ENCODE data around the gene SAMD1.

Gene SAMD1

GRCh38 chr19:14113762-14114414 lies 23.3 kb upstream of the SAMD1 start:
- DNase-seq, result peak in 5 of 58 donors; percentile 8 to 41 (median 20)

GRCh38 chr19:14112809-14113385 lies 22.3 kb upstream of the SAMD1 start:
- peak in 3 of 58 donors; percentile 13 to 18 (median 14) for DNase-seq

- no peak for DNase-seq
These were observed 21.7 kb upstream of the SAMD1 start for GRCh38 chr19:14112051-14112808.

GRCh38 chr19:14111486-14111885 lies 20.9 kb upstream of the SAMD1 start:
- DNase-seq, result no peak

GRCh38 chr19:14110650-14111049 lies 20.1 kb upstream of the SAMD1 start:
- no peak for DNase-seq

- peak in 1 of 58 donors; percentile 26 for DNase-seq
These were observed 17.3 kb upstream of the SAMD1 start for GRCh38 chr19:14107581-14108461.

- no peak for DNase-seq
These were observed 16.3 kb upstream of the SAMD1 start for GRCh38 chr19:14106840-14107239.

- DNase-seq, result no peak
These were observed 15.1 kb upstream of the SAMD1 start for GRCh38 chr19:14105680-14106079.

GRCh38 chr19:14103310-14103709 lies 12.8 kb upstream of the SAMD1 start:
- no peak for DNase-seq

GRCh38 chr19:14102756-14103155 lies 12.2 kb upstream of the SAMD1 start:
- DNase-seq, result no peak

- DNase-seq, result no peak
These were observed 11.6 kb upstream of the SAMD1 start for GRCh38 chr19:14102102-14102696.

GRCh38 chr19:14101003-14101545 lies 10.5 kb upstream of the SAMD1 start:
- DNase-seq, result no peak

- no peak for DNase-seq
These were observed 7.1 kb upstream of the SAMD1 start for GRCh38 chr19:14097532-14098151.

- DNase-seq, result no peak
These were observed 5.9 kb upstream of the SAMD1 start for GRCh38 chr19:14096272-14096992.

- DNase-seq, result no peak
These were observed 4.3 kb upstream of the SAMD1 start for GRCh38 chr19:14094854-14095253.

- DNase-seq, result no peak
These were observed 2.7 kb upstream of the SAMD1 start for GRCh38 chr19:14093117-14093823.

- DNase-seq, result peak in 4 of 58 donors; percentile 5 to 49 (median 40)
These were observed 1.4 kb upstream of the SAMD1 start for GRCh38 chr19:14091813-14092462.

GRCh38 chr19:14091081-14091812 lies 696 bp upstream of the SAMD1 start:
- DNase-seq, result peak in 47 of 58 donors; percentile 35 to 90 (median 80)
